ENCODE data around the gene ISCA2.
"Not testable (repeated sequence)": the region's sequence is repeated elsewhere in the genome, so short reads cannot be mapped to it uniquely, and the experiment has no call there.

The ISCA2 gene

GRCh38 chr14:74531467-74531866 is 37.9 kb downstream of the ISCA2 start:
- DNase-seq: no peak

DNA sequence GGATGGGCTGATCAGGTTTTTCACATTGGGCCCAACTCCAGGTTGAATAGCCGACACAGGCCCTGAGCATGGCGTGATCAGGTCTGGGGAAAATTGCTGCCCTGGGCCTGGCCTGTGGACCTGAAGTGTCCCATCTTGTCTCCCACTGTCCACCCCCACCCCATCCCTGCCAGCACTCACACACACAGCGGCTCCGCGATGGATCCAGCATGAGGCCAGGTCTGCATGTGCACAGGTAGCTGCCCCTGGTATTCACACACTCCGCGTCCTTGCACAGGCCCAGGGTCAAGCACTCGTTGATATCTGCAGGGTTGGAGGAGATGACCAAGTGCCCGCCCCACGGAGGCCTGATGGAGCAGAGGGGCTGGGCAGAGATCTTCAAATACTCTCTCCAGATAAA is 38.7 kb downstream of the ISCA2 start:
- no peak for DNase-seq

GRCh38 chr14:74533576-74533975 is 40.0 kb downstream of the ISCA2 start:
- no peak for DNase-seq

DNA sequence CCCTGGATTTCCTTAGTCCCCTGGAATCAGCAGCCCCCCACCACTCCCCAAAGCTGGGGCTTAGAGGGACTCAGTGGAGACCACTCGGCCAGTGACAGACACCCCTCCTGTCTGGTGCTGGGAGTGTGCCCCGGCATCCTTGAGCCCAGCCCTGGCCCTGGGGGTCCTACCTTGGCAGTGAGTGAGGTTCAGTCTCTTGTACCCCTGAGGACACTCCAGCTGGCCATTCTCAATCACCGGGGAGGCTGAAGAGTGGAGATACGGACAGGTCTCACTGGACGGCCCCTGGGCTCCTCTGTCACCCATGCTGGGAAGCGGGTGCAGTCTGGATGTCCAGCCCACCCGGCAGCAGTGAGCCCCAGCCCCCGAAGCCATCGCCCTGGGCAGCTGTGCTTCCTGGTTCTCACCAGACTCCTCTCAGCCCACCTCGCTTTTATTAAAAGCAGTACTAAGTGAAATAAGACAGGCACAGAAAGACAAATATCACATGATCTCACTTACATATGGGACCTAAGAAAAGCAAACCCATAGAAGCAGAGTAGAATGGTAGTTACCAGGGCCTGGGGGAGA is 42.3 kb downstream of the ISCA2 start:
- no peak for DNase-seq

GRCh38 chr14:74536336-74536735 is 42.8 kb downstream of the ISCA2 start:
- not testable (repeated sequence) for DNase-seq

DNA sequence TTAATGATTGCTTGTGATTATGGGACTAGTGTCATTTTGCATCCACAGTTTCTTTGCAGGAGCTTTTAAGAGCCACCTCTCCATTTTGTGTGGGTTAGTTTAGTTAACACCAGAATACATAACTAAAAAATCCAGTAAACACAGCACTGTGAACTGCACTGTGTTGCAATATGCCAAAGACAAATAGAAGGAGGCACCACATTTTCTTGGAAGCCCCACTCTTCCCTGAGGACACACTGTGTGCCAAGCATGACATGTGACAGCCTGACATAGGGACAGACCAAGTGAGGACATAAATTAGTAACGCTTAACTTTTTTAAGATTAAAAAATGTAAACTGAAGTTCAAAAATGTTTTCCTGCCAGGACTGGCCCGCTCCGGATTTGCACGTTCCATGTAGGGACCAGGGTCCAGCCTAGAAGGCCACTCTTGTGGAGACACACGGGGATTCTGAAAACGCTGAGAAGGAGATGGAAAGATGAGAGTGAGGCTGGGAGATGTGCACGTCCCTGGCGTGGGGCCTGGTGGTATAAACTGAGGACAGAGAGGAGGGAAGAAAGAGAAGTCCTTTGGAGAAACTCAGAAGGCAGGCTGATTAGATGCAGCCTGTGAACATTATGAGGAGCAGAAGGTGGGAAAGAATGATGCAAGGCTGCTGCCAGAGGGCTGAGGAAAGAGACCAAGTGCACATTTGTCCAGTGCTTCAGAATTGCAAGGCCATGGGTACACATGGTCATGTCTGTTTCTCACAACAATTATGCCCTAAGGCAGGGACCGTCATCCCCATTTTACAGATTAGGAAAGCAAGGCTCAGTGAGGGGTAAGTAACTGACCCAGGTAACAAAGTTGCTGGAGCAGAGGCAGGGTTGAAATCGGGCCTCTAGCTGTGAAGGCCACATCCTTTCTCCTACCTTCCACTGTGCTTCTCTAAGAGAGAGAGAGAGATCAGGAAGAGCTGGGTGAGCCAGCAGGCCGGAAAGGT is 45.1 kb downstream of the ISCA2 start:
- DNase-seq: no peak

DNA sequence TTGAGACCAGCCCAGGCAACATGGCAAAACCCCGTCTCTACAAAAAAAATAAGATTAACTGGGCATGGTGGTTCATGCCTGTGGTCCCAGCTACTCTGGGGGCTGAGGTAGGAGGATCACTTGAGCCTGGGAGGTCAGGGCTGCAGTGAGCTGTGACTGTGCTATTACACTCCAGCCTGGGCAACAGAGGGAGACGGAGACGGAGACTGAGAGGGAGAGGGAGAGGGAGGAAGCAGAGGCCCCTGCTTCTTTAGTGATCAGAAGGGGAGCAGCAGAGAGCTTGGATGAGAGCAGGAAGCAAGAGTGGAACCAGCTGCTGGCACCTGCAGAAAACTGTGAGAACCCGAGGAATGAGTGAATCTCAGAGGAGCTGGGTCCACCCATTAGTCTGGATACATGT is 45.9 kb downstream of the ISCA2 start:
- DNase-seq: no peak

- no peak for DNase-seq
Observed at GRCh38 chr14:74541225-74541624, 47.7 kb downstream of the ISCA2 start.

GRCh38 chr14:74542056-74542685 is 48.6 kb downstream of the ISCA2 start:
- DNase-seq: no peak

DNA sequence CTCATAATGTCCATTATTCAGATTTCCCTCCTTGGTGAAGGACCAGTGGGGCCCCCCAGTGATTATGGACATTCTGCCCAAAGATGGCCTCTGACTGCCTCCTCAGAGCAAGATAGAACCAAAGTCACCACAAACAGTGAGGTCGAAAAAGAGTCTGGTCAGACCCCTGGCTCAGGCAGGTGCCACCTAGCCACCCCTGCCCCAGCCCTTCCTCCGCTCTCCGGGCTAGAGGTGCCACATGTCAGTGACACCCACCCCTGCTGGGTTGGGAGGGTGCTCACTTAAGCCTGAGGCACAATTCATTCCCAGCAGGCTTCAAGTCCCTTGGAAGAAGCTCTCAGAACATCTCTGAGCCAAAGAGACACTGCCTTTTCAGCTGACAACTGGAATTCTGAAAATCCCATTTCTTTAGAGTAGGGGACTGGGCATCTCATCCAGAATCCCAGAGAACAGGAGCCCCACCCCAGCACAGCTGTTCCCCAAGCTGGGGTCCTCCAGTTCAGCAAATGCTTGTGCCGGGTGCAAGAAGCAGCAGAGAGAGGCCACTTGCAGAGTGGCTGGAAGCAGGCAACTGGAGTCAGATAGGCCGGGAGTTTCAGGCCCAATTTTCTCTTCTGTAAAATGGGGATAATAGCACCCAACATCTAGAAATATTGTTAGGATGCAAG is 50.3 kb downstream of the ISCA2 start:
- DNase-seq: no peak

DNA sequence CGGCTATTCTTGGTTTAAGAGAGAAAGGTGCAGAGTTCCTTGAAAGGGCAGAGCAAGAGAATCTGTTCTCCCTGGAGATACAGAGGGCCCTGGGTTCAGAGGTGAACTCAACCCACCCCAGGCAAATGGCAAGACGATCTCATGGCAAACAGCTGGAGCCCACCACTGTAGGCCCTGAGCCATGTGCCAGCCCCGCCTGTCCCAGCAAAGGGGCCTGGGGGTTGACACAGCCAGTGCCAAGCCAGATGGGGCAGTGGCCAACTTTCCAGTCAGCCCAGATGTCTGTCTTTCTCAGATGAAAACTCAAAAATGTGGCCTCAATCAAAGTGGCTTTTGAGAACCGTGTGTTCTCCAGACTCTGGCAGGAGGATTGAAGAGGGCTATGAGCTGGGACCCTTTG is 51.8 kb downstream of the ISCA2 start:
- DNase-seq: no peak

- DNase-seq: no peak
Observed at GRCh38 chr14:74546416-74546815, 52.9 kb downstream of the ISCA2 start.

Measured in KG1 (cell line).